ENCODE measurements around the gene TINAGL1.

DNA sequence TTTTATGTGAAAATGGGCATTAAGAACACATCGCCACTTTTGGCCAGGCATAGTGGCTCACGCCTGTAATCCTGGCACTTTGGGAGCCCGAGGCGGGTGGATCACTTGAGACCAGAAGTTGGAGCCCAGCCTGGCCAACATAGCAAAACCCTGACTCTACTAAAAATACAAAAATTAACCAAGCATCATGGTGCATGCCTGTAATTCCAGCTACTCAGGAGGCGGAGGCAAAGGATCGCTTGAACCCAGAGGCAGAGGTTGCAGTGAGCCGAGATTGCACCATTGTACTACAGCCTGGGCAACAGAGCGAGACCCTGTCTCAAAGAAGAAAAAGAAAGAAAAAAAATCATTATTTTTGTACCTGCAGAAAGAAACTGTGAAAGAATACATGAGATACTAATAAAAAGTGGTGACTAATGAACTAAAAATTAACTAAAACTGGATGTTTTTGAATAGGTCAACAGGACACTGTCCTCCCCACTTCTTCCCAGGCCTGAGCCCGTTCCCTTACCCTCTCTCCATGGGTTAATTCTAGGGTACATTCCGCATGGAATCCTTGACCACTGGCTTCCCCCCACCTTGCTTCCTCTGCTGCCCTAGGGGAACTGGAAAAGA is 8.3 kb upstream of the TINAGL1 start:
- no peak for TF ChIP-seq EZH2 (IDR thresholded peaks at IDR 0.05)
- no peak for TF ChIP-seq POLR2AphosphoS5 (IDR thresholded peaks at IDR 0.05; ENCODE audit: borderline replicate concordance, low read depth, low read length)
- no peak for TF ChIP-seq FOXP2 (optimal IDR thresholded peaks at IDR 0.05; ENCODE audit: control extremely low read depth, extremely low read length, insufficient read depth)
